GM13976 (cell line): ENCODE data around the gene GPR173.
A peak's percentile ranks its signal among the peaks of the same experiment; 100 is the strongest.

Source experiments
- DNase-seq: peaks from one replicate; pipeline ENCODE4 v3.0.0; 2012; ENCODE audit warnings: low spot score
- in situ Hi-C: fragments of 300-500 bp; cut with MboI; formaldehyde crosslinking; loops from one replicate; pipeline ENCODE4 v1.12.0; 2022; ENCODE audit warnings: low sequenced_read_pairs, mixed read lengths, inconsistent platforms; ENCODE audit not compliant: unreplicated experiment
- TF ChIP-seq, protein P1 (sequence below): IDR thresholded peaks from 2 replicates; pipeline ENCODE4 v1.5.1; 2012; ENCODE audit warnings: borderline replicate concordance, mild to moderate bottlenecking; ENCODE audit not compliant: insufficient read depth; ENCODE audit errors: extremely low read depth, missing control alignments, control extremely low read depth

GPR173 gene

GRCh38 chrX:53075011-53075410 is 26.4 kb downstream of the GPR173 start:
- no peak for DNase-seq
- TF ChIP-seq, protein P1, sequence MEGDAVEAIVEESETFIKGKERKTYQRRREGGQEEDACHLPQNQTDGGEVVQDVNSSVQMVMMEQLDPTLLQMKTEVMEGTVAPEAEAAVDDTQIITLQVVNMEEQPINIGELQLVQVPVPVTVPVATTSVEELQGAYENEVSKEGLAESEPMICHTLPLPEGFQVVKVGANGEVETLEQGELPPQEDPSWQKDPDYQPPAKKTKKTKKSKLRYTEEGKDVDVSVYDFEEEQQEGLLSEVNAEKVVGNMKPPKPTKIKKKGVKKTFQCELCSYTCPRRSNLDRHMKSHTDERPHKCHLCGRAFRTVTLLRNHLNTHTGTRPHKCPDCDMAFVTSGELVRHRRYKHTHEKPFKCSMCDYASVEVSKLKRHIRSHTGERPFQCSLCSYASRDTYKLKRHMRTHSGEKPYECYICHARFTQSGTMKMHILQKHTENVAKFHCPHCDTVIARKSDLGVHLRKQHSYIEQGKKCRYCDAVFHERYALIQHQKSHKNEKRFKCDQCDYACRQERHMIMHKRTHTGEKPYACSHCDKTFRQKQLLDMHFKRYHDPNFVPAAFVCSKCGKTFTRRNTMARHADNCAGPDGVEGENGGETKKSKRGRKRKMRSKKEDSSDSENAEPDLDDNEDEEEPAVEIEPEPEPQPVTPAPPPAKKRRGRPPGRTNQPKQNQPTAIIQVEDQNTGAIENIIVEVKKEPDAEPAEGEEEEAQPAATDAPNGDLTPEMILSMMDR = no peak
- in situ Hi-C loops = no loop called here

- DNase-seq = no peak
- TF ChIP-seq, protein P1 = no peak
- in situ Hi-C loops = no loop called here
These were observed 28.1 kb downstream of the GPR173 start for GRCh38 chrX:53076671-53077070.

- in situ Hi-C loops = no loop called here
- no peak for DNase-seq
- TF ChIP-seq, protein P1 = no peak
These were observed 28.9 kb downstream of the GPR173 start for GRCh38 chrX:53077207-53078197.

DNA sequence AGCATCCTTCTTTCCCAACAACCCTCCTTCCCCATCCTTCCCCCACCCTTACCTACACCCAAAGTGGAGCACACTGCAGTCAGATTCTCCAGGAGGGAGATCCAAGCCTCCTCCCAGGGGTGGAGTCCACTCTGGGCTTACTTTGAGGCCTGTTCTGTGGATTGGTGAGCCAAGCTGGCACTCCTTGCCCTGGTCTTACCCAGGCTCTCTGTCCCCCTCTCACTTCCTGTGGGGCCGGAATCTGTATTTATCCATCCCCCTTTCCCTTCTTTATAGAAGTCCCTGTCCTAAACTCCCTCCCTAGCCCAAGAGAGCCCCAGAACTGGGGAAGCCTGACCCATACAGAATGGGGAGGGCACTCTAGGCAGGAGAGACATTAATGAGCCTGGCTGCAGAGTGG is 30.4 kb downstream of the GPR173 start:
- no peak for DNase-seq
- in situ Hi-C loops = no loop called here

DNA sequence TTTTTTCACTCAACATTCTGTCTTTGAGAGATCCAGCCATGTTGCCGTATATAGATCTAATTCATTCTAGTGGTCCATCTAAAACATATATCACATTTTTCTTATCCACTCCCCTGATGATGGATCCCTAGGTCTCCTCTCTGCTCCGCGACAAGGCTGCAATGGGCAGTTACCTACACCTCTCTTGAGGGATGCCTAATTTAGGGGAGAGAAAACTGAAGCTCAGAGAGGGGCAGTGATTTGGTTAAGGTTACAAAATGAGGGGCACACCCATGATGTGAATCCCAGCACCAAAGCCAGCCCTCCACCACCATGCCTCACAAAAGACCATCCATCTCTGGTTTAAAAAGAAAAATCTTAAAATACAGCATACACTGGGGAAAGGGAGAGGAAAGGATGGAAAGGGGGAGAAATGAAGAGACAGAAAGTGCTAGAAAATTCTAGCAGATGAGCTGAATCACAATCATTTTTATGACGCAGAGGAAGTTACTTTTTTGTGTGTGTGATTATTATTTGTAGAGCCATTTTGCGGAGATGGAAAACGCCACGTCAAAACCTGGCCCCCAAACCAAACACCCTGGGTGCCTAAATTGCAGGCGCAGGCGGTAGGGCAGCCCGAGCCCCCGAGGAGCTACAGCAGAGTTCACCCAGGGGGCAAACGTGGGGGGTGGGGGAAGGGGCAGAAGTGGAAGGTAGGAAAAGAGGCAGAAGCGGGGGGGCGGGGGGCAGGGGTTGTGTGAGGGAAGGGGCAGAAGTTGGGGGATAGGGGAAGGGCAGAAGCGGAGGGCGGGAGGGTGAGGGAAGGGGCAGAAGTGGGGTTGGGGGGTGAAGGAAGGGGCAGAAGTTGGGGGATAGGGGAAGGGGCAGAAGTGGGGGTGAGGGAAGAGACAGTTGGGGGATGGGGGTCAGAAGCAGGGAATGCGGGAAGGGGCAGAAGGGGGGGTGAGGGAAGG is 32.3 kb downstream of the GPR173 start:
- TF ChIP-seq, protein P1 = no peak
- in situ Hi-C loops = no loop called here
- DNase-seq = no peak

More for the DNA sequence above, 30.4 kb downstream of the GPR173 start:
- TF ChIP-seq, protein P1 = no peak

DNA sequence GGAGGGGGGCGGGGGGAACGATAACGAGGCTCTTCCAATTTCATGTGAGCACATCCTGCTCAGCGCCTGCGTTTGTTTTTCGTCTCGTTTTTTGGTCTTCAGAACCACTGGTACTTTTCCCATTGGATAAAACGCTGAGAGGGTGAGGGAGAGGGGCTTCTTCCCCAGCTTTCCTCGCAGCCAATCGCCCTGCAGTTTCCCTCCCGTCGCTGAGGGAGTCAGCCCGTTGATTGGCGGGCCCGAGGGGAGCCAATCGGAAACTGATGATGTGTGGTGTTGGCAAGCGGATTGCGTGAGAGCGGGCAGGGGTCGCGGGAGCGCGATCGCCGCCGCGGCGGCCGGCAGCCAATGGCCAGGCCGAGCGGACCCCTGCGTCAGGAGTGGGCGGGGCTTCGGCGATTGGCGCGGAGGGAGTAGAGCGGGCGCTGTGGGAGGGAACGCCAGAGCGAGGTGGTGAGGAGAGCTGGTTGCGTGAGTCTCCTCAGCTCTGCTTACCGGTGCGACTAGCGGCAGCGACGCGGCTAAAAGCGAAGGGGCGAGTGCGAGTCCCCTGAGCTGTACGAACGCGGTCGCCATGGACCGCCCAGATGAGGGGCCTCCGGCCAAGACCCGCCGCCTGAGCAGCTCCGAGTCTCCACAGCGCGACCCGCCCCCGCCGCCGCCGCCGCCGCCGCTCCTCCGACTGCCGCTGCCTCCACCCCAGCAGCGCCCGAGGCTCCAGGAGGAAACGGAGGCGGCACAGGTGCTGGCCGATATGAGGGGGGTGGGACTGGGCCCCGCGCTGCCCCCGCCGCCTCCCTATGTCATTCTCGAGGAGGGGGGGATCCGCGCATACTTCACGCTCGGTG is 33.6 kb downstream of the GPR173 start, which contains the start of gene TSPYL2:
Gene TSPYL2, plus strand, starts transcription at position 443 of the 848 bp plus-strand sequence. Its CDS starts 132 bp downstream, at position 575.
- DNase-seq = peak; percentile 93
- TF ChIP-seq, protein P1 = no peak
- in situ Hi-C loops = no loop called here
